Measurements from ENCODE around the gene ADIPOR2. TPM values are rescaled to one million over a fixed set of nuclear protein-coding genes. Genes with fewer than 3 reads are reported as not detected.

The ADIPOR2 gene
- total and polyA plus RNA-seq, 2 experiments from 2014 or later: 5.8 to 25.7 TPM

DNA sequence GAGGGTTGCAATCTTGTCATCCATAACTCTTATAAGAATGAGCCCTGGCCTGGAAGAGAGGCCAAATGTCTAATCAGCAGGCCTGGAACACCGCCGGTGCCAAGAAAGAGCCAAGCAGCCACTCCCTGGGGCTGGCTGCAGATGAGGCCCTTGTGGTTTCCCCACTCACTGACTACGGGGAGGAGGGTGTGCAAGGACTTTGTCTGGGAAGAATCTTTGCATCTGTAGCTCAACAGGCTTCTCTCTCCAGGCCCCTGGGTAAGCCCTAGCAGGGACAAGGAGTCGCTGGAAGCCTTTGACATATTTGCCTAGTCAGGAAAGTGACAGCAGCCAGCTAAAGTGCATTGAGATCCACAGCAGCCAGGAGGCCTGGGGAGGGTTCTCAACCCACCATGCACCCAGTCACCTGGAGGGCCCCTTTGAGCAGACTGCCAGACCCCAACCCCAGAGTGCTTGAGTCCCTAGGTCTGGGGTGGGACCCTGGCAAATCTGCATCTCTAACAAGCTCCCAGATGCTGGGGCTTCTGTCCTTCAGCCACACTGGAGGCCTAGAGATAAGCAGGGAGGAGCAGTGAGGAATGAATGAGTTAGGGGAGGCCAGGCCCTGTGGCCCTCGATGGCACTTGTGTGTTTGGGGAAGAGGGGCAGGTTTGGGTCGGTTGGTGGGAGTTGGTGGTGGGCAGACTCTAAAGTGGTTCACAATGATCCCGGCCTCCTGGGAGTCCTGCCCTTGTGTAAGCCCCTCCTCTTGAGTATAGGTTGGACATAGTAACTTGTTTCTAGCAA, 115.6 kb downstream of the ADIPOR2 start:
- TF ChIP-seq, protein P1, sequence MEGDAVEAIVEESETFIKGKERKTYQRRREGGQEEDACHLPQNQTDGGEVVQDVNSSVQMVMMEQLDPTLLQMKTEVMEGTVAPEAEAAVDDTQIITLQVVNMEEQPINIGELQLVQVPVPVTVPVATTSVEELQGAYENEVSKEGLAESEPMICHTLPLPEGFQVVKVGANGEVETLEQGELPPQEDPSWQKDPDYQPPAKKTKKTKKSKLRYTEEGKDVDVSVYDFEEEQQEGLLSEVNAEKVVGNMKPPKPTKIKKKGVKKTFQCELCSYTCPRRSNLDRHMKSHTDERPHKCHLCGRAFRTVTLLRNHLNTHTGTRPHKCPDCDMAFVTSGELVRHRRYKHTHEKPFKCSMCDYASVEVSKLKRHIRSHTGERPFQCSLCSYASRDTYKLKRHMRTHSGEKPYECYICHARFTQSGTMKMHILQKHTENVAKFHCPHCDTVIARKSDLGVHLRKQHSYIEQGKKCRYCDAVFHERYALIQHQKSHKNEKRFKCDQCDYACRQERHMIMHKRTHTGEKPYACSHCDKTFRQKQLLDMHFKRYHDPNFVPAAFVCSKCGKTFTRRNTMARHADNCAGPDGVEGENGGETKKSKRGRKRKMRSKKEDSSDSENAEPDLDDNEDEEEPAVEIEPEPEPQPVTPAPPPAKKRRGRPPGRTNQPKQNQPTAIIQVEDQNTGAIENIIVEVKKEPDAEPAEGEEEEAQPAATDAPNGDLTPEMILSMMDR (IDR thresholded peaks at IDR 0.05; ENCODE audit: low read depth, low read length): no peak
- Histone ChIP-seq H3K36me3 (no peaks in the 10 kb centered on the region), H3K27ac (peak overlapping the region; percentile 58), H3K9me3 (ENCODE audit: low read depth) (no peaks in the 10 kb centered on the region), H3K4me1 (ENCODE audit: low read depth) (no peaks in the 10 kb centered on the region), H3K4me3 (no peak overlapping the region), H3K27me3 (no peaks in the 10 kb centered on the region)
- peak in 1 of 2 donors; percentile 72 for DNase-seq (ENCODE audit: low read depth in 1 of 2, low spot score in 1 of 2)

DNA sequence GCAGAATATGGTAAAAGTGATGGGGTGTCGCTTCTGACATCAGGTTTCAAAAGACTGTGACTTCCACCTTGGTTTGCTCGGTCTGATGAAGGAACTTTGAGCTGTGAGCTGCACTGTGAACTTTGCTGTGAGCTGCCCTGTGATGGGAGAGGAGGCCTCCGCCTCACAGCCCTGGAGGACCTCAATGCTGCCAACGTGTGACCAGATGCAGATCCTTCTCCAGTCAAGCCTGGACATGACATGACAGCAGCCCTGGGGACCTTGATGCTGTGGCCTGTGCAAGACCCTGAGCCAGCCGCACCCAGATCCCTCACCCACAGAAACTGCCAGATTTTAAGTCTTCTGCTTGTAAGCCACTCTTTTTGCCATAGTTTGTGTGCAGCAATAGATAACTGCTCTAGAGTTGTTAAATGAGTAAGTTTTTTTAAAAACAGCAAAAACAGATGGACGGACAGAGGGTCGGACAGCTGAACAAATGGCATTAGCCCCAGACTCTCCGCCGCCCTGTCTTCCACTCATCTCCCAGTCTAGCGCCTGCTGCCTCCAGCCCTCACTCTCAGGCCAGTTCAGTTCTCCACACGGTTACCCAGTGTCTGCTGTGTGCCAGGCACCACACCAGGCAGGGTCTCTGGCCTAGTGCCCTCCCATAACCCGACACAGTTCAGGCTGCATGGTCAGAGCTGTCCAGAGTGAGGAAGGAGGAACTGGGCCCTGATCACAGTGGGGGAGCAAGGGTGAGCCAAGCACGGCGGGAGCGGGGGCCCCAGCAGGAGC, 116.4 kb downstream of the ADIPOR2 start:
- no peaks in the 10 kb centered on the region for H3K27me3 ChIP-seq
- DNase-seq (ENCODE audit: low read depth in 1 of 2, low spot score in 1 of 2): no peak
- no peak overlapping the region for H3K27ac ChIP-seq
- no peaks in the 10 kb centered on the region for H3K36me3 ChIP-seq
- no peaks in the 10 kb centered on the region for H3K9me3 ChIP-seq (ENCODE audit: low read depth)
- no peaks in the 10 kb centered on the region for H3K4me1 ChIP-seq (ENCODE audit: low read depth)
- H3K4me3 ChIP-seq: no peak overlapping the region
- TF ChIP-seq, protein P1 (IDR thresholded peaks at IDR 0.05; ENCODE audit: low read depth, low read length): no peak

DNA sequence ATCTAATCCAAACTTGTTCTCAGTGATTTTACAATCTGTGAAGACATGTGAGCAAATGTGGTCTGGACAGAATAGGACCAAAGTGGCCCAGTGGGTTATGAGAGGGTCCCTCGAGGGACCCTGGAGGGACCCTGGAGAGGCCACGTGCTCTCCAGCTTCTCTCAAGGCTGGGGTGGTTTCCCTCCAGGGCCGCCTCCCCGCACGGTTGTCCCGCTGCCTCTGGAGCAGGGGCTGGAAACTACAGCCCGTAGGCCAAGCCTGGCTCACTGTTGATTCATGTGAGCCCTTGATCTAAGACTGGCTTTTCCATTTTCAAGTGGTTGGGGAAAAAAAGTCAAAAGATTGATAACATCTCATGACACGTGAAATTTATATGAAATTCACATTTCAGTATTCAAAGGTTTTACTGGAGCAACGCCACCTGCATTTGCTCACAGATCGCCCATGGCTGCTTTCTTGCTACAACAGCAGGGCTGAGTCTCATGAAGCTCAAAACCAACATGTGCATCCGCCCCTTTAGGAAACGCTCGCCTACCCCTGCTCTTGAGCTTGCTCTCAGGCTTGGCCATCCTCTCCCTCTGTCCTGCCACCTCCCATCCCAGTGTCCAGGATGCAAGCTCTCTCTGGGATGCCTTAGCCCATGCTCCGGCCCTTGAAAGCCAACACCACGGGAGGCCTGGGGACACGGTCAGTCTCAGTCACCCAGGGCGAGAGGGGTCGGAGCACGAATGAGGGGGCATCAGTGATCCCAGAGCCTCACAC, 117.3 kb downstream of the ADIPOR2 start:
- DNase-seq (ENCODE audit: low read depth in 1 of 2, low spot score in 1 of 2): no peak
- no peaks in the 10 kb centered on the region for H3K36me3 ChIP-seq
- H3K27ac ChIP-seq: no peak overlapping the region
- H3K4me3 ChIP-seq: no peak overlapping the region
- H3K9me3 ChIP-seq (ENCODE audit: low read depth): no peaks in the 10 kb centered on the region
- H3K27me3 ChIP-seq: no peaks in the 10 kb centered on the region
- TF ChIP-seq, protein P1 (IDR thresholded peaks at IDR 0.05; ENCODE audit: low read depth, low read length): no peak
- no peaks in the 10 kb centered on the region for H3K4me1 ChIP-seq (ENCODE audit: low read depth)

DNA sequence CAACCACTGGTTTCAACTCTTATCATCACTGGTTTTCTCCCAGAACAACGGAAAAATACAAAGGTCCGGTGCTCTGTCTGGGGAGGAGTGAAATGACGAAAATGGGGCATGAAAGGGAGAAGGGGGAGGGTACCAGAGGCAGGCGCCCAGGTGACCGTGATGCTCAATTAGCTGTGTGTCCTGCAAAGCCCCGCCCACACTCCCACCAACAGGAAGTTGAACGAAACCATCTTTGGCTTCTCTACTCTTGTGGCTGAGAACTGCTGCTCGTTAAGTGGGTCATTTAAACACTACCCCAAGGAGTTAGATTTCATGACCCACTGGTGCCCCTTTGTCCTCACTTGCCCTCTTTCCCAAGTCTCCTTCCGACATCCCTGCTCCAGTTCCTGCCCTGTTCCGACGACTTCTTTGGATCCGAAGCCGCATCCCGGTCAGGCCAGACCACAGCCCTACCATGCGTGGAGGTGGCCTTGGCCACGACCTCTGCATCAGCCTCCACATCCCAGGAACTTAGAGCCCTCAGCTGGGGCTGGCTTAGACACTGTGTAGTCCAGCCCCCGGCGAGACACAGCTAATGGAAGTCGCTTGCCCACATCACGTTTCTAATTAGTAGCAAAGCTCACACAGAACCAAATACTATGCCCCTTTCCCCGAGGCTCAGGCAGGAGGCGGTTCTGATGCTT, 118.1 kb downstream of the ADIPOR2 start:
- TF ChIP-seq, protein P1 (IDR thresholded peaks at IDR 0.05; ENCODE audit: low read depth, low read length): no peak
- H3K4me1 ChIP-seq (ENCODE audit: low read depth): no peaks in the 10 kb centered on the region
- no peaks in the 10 kb centered on the region for H3K27me3 ChIP-seq
- no peak for DNase-seq (ENCODE audit: low read depth in 1 of 2, low spot score in 1 of 2)
- no peaks in the 10 kb centered on the region for H3K36me3 ChIP-seq
- no peak overlapping the region for H3K27ac ChIP-seq
- no peaks in the 10 kb centered on the region for H3K9me3 ChIP-seq (ENCODE audit: low read depth)
- H3K4me3 ChIP-seq: no peak overlapping the region

DNA sequence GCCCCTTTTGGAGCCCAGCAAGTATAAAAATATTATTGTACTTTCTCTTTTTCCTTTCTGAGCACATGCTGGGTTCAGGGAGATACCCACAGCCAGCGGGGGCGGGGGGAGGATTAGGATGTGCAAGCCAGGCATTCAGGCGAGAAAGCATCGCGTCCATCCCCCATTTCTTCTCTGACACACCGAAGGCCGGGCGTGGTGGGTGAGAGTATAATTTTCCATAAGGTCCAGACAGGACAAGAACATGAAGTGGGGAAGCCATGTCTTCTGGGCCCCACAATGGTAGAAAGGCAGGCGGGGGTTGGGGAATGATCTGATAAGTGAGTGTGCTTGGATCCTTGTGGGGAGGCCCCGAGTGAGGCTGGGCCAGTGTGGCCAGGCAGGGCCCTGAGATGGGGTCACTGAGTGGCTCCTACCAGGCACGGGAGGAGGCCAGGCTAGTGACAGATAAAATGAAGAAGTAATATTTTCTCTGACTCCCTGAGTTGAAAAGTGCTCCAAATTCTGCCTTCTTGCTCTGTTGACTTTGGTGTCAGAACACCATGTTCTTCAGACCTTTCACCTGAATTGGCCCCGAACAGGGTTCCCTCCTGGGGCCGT, 118.8 kb downstream of the ADIPOR2 start:
- Histone ChIP-seq H3K4me1 (ENCODE audit: low read depth) (no peaks in the 10 kb centered on the region), H3K27ac (no peak overlapping the region), H3K9me3 (ENCODE audit: low read depth) (no peaks in the 10 kb centered on the region), H3K4me3 (no peak overlapping the region), H3K27me3 (no peaks in the 10 kb centered on the region), H3K36me3 (no peaks in the 10 kb centered on the region)
- no peak for DNase-seq (ENCODE audit: low read depth in 1 of 2, low spot score in 1 of 2)
- TF ChIP-seq, protein P1 (IDR thresholded peaks at IDR 0.05; ENCODE audit: low read depth, low read length): no peak
